NCI-H82 treated with DMSO at 0.1 percent for 48 hours (cell line): ENCODE measurements around the gene VWA8.
"Not testable (repeated sequence)": the region's sequence is repeated elsewhere in the genome, so short reads cannot be mapped to it uniquely, and the experiment has no call there.

ENCODE experiments used
- DNase-seq: peaks from one replicate; lab custom pipeline; 2025; ENCODE audit not compliant: unreplicated experiment; lab: John Stamatoyannopoulos, UW

The VWA8 gene

GRCh38 chr13:41595298-41595697 lies 365.6 kb downstream of the VWA8 start:
- no peak for DNase-seq

- no peak for DNase-seq
These were observed 370.3 kb downstream of the VWA8 start for GRCh38 chr13:41590643-41591042.

- no peak for DNase-seq
These were observed 370.8 kb downstream of the VWA8 start for GRCh38 chr13:41590122-41590521.

DNA sequence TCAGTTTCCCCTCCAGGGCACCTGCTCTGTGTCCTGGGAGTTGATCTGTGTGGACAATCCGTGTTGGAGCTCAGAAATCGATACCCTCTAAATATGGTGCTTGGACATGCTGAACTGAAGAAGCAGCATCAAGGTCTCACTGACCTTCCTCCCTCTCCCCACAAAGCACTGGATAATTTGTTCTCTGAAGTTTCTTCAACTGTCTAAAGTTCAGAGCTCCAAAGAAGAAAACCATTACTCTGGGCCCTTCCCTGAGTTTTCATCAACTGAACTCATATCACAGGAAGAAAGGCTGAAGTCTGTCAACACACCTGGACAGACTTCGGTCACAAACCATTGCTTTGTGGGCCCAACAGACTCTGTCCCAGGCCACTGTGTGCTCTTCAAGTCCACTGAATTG lies 371.5 kb downstream of the VWA8 start:
- DNase-seq, result no peak

GRCh38 chr13:41588899-41589298 lies 372.0 kb downstream of the VWA8 start:
- no peak for DNase-seq

DNA sequence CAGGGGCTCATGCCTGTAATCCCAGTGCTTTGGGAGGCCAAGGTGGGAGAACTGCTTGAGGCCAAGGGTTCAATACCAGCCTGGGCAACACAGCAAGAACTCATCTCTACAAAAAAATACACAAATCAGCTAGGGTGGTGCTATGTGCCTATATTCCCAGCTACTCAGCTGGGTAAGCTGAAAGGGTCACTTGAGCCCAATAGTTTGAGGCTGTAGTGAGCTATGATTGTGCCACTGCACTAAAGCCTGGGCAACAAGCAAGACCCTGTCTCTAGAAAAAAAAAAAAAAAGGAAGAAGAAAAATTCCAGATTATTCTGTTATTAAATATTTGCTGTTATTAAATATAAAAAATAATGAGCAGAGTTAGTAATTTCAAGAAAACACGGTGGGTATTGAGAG lies 372.5 kb downstream of the VWA8 start:
- DNase-seq, result no peak

GRCh38 chr13:41587490-41587889 lies 373.4 kb downstream of the VWA8 start:
- no peak for DNase-seq

GRCh38 chr13:41586216-41586615 lies 374.7 kb downstream of the VWA8 start:
- no peak for DNase-seq

DNA sequence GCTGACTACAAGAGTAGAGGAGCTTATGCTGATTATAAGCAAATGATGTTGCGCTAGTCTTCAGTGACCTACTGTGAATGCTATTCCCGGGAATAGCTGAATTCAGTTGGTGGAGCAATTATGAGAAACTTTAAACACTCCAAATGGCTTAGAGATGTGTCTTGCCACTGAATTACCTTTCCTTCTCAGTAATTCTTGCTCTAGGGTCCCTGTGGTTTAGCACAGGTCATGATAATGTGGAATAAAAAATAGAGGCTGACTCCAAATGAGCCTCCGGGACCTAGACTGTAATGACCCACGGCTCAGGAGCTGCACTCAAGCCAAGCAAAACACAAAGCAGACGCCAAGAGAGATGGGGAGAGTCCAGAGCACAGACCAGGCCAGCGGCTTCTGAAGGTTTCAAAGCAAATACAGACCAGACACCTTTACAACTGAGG lies 378.9 kb downstream of the VWA8 start:
- DNase-seq, result no peak

DNA sequence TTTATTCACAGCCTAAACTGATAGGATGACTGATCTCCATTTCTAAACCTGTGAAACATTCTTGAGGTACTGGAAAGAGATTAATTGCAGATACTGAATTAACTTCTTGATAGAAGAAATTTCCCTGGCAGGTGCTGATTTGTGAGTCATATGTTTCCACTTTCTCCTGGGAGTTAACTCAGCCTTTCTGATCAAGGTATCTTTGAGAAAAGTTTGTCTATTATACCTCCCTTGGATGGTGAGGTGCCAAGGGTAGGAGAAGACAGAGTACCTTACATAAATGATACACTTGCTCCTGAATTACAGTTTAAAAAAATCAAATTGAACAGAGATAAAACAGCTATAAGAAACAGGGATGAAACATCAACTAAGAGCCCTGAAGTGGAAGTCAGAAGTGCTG lies 380.6 kb downstream of the VWA8 start:
- no peak for DNase-seq

- no peak for DNase-seq
These were observed 381.0 kb downstream of the VWA8 start for GRCh38 chr13:41579881-41580280.

DNA sequence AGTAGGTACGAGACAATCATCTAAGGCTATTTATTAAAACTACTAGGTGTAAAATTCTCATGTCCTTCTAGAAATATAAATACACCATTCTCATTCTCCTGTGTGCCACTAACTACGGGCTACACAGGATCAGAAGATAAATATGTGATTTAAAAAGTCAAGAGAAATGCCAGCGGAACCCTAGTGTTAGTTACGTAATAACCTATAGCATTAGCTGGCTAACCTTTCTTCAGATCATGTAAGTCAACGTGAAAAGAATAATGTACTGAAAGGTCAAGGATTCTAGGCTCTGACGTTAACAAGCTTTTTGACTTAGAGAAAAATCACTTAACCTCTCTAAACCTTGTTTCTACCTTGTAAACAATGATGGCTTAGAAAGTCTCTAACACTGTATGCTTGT lies 381.7 kb downstream of the VWA8 start:
- DNase-seq, result peak; percentile 77

- no peak for DNase-seq
These were observed 382.5 kb downstream of the VWA8 start for GRCh38 chr13:41578371-41578770.

GRCh38 chr13:41577436-41577835 lies 383.5 kb downstream of the VWA8 start:
- DNase-seq, result peak; percentile 75

- DNase-seq, result not testable (repeated sequence)
These were observed 387.3 kb downstream of the VWA8 start for GRCh38 chr13:41573640-41574039.

DNA sequence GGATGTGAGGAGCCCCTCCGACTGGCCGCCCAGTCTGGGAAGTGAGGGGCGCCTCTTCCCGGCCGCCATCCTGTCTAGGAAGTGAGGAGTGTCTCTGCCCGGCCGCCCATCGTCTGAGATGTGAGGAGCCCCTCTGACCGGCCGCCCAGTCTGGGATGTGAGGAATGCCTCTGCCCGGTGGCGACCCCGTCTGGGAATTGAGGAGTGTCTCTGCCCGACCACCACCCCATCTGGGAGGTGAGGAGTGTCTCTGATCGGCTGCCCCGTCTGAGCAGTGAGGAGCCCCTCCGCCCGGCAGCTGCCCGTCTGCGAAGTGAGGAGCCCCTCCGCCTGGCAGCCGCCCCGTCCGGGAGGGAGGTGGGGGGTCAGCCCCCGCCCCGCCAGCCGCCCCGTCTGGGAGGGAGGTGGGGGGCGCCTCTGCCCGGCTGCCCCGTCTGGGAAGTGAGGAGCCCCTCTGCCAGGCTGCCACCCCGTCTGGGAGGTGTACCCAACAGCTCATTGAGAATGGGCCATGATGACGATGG lies 389.0 kb downstream of the VWA8 start:
- DNase-seq, result not testable (repeated sequence)

GRCh38 chr13:41568972-41569351 lies 391.9 kb downstream of the VWA8 start:
- no peak for DNase-seq

- DNase-seq, result no peak
These were observed 392.6 kb downstream of the VWA8 start for GRCh38 chr13:41568143-41568971.

DNA sequence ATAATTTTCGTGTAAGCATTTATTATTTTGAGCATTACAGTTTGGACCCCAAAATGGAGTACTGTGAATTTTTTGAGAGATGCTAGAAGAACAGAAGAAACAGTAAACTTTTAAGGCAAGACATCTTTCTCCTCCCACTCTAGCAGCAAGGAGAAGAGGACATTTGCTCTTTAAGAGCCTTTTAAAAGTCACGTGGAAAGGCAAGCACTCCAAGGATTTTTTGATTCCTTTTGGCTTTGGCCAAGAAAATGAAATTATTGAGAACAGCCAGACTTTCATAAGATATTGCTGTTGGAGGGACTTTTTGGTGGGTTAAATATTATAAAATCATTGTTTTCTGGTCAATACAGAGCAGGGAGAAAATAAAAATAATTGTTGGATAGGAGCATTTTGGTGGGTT lies 393.5 kb downstream of the VWA8 start:
- DNase-seq, result no peak

GRCh38 chr13:41565846-41566245 lies 395.1 kb downstream of the VWA8 start:
- no peak for DNase-seq

DNA sequence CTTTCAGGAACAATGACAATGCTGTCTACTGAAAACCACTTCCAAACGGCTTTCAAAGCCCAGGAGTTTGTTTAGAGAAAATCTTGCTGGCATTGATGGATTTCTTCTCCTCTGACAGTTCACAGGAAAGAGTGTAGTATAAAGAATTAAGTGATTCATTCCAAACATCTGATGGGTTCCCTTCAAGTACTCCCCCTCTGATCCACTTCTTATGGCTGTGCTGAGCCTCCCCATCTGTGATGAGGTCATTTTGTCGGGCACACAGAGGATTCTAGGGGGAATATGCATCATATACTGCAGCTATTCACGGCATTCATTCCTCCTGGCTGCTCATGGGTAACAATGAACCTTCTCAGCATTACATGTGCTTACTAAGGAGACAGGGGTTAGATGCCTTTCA lies 395.7 kb downstream of the VWA8 start:
- DNase-seq, result no peak

GRCh38 chr13:41563984-41564365 lies 396.9 kb downstream of the VWA8 start:
- no peak for DNase-seq
